ENCODE data around the gene RPS26. TPM values are rescaled to one million over a fixed set of nuclear protein-coding genes. Genes with fewer than 3 reads are reported as not detected.

RPS26 gene
- total and polyA plus RNA-seq, 2 of the 13 experiments (the other 11 are each of a cell fraction or from before 2014, with no cell fraction given) = 150 to 421 TPM

- TF ChIP-seq PAWR (CRISPR knock-in tag; IDR thresholded peaks at IDR 0.05; ENCODE audit: borderline replicate concordance) (0 out of 2 replicates have a peak, but pooled peaks have one; percentile 82), ZFP37 (CRISPR knock-in tag; IDR thresholded peaks at IDR 0.05; ENCODE audit: borderline replicate concordance) (0 out of 2 replicates have a peak, but pooled peaks have one; percentile 25), TBX3 (IDR thresholded peaks at IDR 0.05; ENCODE audit: borderline replicate concordance) (peak; percentile 89), AGO2 (optimal IDR thresholded peaks at IDR 0.05; ENCODE audit: low read depth, low read length) (peak; percentile 51), ZNF639 (CRISPR knock-in tag; conservative IDR thresholded peaks at IDR 0.05) (peak; percentile 90; the same call in 1 of the 2 replicates), ZFX (CRISPR knock-in tag; IDR thresholded peaks at IDR 0.05; ENCODE audit: low read depth) (peak; percentile 83), TRIM22 (IDR thresholded peaks at IDR 0.05) (no peak), ZNF180 (CRISPR knock-in tag; IDR thresholded peaks at IDR 0.05; ENCODE audit: borderline replicate concordance, low read depth) (no peak), PCBP1 (IDR thresholded peaks at IDR 0.05; ENCODE audit: borderline replicate concordance, low read depth, low read length) (no peak), BHLHE40 (IDR thresholded peaks at IDR 0.05; ENCODE audit: low read length) (peak; percentile 90), ZBTB40 (IDR thresholded peaks at IDR 0.05) (no peak), ZBTB40 (CRISPR knock-in tag; IDR thresholded peaks at IDR 0.05) (peak; percentile 88; the same call in 1 of the 2 replicates), HOXA7 (CRISPR knock-in tag; IDR thresholded peaks at IDR 0.05) (no peak)
Measured at GRCh38 chr12:56081393-56082347, 40.0 kb downstream of the RPS26 start (continued).
